GM15510 (cell line): ENCODE results near the gene PRR14L.
A peak's percentile ranks its signal among the peaks of the same experiment; 100 is the strongest.

Source experiments
- POLR2A ChIP-seq: IDR thresholded peaks from 3 replicates; pipeline ENCODE4 v1.6.1; 2011; ENCODE audit warnings: borderline replicate concordance; ENCODE audit not compliant: insufficient read length; ENCODE audit errors: extremely low read depth

The PRR14L gene

DNA sequence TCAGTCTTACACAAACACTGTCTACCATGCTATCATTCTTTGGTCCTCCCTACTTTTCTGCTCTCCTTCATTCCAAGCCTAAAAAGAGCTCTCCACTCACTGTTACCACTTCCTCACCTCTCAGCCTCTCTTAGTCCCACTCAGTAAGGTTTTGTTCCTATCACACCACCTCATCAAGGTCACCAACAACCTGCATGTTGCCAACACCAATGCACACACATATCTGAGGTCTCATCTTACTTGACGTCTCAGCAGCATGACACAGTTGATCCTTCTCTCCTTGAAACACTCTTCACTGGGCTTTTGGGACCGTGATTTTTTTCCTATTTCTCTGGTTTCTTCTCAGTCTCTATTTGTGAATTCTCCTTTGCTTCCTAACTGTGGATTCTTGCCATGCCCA is 96.0 kb downstream of the PRR14L start:
- TF ChIP-seq POLR2A = no peak

DNA sequence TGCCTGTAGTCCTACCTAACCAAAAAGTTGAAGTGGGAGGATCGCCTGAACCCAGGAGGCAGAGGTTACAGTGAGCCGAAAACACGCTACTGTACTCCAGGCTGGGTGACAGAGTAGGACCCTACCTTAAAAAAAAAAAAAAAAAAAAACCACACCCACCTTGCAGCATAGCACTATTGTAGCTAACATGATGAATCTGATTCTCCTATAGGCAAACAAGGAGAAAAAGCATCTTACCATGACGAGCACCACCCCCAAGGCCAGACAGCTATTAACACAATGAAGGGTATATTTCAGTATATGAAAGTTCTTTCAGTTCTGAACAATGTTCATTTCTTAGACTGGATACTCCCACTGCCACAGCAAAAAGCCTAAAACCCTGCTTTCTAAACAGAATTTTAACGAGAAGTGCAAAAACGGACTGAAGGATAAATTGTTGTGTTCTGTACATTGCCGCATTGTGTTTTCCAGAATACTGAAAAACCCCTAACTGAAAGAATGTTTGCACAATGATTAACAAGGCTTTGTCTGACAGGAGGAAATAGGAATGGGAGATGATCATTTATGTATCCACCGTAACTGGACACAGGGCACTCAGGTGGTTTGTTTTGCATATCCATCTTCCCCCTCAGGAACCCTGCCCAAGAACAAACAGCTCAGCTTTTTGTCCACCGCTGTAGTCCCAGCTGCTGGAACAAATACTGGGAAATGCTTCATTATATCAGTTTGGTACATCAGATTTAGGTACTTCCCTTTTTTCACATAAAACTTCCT is 96.8 kb downstream of the PRR14L start:
- TF ChIP-seq POLR2A = no peak

DNA sequence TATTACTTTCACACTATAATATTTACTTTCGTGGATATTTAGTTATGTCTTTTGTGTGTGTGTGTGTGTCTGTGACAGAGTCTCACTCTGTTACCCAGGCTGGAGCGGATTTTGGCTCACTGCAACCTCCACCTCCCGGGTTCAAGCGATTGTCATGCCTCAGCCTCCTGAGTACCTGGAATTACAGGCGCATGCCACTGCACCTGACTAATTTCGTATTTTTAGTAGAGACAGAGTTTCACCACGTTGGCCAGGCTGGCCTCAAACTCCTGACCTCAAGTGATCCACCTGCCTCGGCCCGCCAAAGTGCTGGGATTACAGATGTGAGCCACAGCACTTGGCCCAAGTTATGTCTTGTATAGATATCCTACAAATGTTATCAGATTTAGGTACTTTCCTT is 97.8 kb downstream of the PRR14L start:
- no peak for TF ChIP-seq POLR2A

DNA sequence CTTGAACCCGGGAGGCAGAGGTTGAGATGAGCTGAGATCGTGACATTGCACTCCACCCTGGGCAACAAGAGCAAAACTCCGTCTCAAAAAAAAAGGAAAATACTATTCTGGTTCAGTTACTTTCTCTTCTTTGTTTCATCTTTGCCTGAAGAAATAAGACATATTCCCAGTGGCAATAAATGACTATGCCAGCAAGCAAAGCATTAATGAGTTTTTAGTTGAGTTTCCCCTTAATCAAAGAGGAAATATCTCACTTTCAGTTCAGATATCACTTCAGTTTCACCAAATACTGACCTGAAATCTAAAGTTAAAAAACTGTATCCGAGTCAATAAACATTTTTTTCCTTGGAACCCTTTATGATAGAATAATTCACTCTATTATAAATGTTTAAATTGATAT is 98.3 kb downstream of the PRR14L start:
- TF ChIP-seq POLR2A = no peak

DNA sequence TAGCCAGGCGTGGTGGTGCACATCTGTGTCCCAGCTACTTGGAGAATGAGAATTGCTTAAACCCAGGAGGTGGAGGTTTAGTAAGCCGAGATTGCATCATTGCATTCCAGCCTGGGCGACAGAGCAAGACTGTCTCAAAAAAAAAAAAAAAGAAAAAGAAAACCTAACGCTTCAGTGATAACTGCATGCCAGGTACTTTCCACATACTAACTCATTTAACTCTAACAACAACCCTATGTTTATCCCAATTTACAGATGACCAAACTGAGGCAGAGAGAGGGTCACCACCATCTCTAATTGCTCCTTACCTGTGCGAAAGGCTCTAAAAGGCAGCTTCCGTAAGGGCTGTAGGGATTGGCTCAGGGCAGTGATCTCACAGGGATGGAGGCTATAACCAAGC is 99.5 kb downstream of the PRR14L start:
- no peak for TF ChIP-seq POLR2A

DNA sequence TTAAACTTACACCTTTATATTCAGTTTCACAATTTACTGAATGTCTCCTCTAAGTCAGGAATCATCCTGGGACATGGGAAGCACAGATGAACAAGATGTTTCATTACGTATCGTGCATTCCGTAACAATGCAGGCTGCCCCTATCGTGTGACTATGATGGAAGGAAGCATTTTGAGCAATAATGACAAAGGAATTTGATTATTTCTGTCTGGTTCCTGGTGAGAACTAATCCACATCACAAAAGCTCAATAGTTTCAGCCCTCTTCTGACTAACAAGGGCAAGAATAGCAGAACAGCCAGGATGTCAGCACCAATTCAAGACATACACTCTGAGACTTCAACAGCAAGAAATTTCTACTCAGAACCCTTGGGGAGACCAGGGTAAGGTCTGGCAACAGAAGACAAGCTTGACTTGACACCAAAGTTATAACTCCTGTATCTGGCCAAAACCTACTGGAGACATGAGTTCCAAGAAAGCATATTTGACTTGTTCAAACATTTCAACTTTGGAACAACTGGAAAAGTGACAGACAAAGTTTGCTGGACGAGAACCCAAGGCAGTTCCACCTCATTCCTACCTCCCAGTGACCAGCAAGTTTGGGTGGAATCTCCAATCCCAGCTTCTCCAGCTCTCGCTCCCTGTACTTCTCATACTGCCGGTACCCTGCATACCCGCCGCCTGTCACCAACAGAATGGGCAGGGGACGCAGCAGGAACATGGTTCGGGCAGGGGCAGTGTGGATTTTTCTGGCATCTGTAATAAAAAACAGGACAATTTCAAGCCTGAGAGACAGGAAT is 102.2 kb downstream of the PRR14L start:
- no peak for TF ChIP-seq POLR2A

DNA sequence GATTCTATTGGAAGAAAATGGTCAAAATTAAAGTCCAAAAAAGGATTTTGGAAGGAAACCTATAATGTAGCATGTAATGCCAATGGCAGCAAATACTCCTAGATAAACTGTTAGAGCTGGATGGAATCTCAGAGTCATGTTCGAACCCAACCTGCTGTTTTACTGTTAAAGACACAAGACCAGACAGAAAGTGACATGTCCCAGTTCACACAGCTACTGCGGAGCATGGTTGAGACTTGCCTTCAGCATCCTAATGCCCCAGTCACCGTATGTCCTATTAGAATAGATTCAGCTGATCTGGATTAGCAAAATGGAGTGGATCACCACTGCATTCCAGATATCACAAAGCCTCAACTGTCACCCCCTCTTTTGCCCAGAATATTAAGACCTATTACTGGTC is 102.9 kb downstream of the PRR14L start:
- TF ChIP-seq POLR2A = no peak

DNA sequence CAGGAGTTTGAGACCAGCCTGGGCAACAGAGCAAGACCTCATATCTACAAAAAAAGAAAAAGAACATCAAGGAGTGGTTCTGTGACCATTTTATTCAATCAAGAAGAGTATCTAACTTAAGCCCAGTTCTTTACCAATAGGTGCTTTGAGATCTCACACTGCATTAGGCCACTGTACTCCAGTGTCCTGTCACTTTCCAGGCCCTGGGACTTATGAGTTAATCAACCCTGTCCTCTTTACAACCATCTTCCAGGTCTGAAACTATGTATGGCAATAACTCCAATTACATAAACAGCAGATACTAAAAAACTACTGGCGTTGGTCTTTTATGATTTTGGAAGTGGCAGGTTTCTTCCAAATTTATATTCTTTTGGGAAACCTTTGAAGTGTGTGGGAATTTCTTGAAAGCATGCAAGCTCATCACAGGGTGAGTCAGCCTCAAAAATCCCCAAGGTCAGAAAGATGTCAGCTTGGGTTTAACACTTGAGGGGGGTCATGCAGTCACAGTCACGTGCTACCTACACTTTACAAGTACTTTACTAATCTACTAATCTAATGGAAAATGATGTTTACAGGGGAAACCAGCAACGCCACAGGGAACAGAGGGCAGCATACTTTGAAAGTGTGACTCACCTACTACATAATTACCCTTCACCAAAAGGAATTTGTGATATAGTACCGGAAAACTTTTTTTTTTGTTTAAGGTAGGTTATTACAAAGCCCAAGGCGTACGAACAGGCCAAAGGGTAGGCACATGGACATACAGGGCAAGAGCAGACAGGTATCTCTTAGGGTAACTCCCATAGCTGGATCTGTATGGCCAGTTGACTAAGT is 103.5 kb downstream of the PRR14L start:
- no peak for TF ChIP-seq POLR2A

DNA sequence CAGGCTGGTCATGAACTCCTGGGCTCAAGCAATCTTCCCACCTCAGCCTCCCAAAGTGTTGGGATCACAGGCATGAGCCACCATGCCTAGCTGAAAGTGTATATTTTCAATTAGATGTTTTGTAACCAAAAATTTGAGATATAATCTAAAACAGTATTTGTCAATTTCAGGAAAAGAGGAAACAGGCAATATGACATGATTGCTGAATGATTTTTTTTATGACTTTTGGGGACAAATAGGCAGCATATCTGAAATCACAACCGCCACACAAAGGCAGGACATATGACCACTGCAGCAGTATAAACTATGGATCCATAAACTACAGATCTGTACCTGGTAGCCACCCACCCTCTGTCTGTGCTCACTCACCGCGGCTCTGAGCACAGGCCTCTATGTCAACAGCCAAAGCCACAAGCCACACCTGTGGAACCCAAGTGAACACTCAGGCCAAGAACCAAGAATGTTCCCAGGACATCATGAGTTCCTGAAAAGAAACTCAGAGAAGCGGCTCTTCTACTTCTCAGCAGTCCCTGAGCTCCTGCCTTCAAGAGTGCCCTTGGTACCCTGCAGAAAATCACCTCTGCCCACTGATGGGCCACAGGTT is 110.4 kb downstream of the PRR14L start:
- no peak for TF ChIP-seq POLR2A

DNA sequence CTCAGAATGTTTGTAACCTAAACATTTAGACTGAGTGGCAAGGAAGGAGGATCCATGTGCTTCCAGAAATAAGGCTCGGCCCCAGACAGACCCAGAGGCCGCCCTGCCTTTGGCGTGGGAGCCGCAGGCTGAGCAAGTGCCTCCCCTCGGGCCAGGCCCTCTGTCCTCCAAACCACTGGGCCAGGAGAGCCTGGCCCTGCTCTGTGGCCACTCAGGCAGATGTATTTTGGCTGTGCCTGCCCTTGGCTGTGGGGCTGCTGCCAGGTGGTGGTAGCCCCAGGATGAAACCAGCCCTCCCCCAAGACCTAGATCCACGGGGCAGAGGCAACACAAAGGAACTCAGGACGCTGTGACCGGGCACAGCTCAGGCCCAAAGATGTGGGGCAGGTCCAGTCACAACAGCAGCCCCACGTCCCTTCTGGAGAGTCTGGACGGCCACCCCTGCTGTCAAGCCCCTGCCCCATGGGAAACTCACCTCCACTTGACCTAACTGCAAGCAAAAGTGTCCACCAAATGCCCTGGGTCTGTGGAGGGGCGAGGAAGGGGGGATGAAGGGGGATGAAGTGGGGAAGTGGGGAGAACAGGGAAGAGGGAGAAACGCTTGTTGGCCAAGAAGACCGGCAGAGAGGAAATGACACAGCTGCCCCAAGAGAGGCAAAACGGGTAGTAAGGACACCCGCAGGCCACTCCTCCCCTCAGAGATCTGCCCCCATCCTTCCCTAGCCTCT is 111.9 kb downstream of the PRR14L start:
- TF ChIP-seq POLR2A = peak; percentile 54

DNA sequence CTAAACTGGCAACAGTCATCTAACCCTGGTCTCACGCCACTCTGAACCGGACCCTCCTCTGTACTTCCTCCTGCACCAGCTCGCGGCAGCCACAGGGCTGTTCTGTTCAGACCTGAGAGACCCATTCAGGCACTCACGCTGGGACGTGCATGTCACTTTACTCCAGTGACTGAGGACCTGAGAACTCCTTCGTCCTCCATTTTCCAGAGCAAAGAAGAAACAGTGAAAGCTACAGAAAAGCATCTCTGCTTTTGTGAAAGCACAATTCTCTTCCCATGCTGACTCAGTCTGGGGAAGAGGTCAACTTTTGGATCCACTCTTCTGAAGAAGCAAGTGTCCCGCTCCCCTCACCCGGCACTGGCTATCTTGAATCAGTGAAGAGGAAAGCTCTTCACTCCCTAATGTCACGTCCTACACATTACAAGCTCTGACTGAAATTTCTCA is 112.5 kb downstream of the PRR14L start:
- TF ChIP-seq POLR2A = peak; percentile 46

DNA sequence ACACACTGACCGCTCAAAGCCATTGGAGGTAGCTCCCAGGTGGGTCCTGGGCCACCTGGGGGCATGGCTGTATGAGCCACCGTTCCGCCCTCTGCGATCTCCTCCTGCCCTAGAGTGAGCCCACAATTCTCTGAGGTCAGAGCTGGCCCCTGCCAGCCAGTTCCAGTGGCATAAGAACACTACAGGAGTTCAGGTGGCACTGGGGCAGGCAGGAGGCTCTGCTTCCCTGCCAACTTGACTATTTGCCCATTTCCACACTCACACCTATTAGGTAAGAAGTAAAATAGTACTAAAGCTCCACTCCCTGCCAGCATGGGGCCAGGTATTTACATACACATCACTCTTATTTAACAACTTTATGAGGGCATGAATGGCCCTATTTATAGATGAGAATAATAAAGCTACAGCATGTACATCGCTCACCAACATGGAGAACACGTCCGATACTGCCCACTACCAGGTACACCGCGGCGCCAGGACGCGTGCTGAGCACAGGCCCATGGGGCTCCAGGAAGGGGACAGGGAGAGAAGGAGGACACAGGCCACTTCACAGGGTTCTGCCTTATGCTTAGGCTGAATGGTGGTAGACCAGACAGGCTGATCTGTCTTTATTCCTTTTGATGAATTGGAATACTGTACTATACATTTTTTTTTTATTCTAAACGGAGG is 114.2 kb downstream of the PRR14L start:
- no peak for TF ChIP-seq POLR2A

DNA sequence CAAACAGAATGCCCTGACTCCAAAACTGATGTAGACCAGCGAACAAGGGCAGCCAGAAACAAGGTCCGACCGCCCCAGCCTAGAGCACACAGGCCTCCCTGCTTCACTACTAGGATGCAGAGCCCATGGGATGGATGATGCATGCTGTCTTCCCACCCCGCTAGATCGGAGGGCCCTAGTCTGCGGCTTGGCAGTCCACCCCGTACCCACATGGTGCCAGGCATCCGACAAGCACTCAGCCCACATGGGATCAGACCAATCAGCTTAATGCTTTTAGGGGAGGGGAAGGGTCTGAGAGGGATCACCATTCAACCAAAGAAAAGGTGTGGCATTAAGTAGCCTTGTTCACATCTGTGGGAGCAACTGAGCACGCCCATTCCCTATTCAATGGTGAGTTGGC is 118.5 kb downstream of the PRR14L start:
- no peak for TF ChIP-seq POLR2A
